H1 (cell line): ENCODE measurements around the gene NOD2. TPM values are rescaled to one million over a fixed set of nuclear protein-coding genes. Genes with fewer than 3 reads are reported as not detected.

ENCODE experiments used
- CTCF ChIA-PET: fragments of 300-600 bp; sonication (Branson Sonifier 250); formaldehyde crosslinking; loops from one replicate; lab custom pipeline; 2021; ENCODE audit not compliant: partially characterized antibody; lab: Charles Lee
- POLR2A ChIA-PET: fragments of 300-600 bp; sonication (Branson Sonifier 250); formaldehyde crosslinking; loops from one replicate; lab custom pipeline; 2021; ENCODE audit warnings: inconsistent platforms; ENCODE audit not compliant: partially characterized antibody; lab: Charles Lee
- DNase-seq, 2 experiments: peaks; one replicate each; pipeline versions ENCODE4 v3.0.0 to v3.0.0-alpha.2; 2010 to 2022; ENCODE audit warnings: low spot score in 2 of 2, low read depth in 1 of 2, mixed read lengths in 1 of 2
- FAIRE-seq: peaks from 2 replicates; lab custom pipeline; 2011; peaks lifted over from hg19 to GRCh38; lab: Jason Lieb, UNC
- H2AFZ ChIP-seq: 2 replicates; pipeline ENCODE4 v1.8.1; 2012; ENCODE audit warnings: low read length, inconsistent platforms
- H2AK5ac ChIP-seq: 2 replicates; pipeline ENCODE4 v1.6.1; 2013; ENCODE audit warnings: low read depth, low read length
- H2BK120ac ChIP-seq: replicated peaks from 2 replicates; pipeline ENCODE3; 2013; ENCODE audit warnings: low read depth, low read length, inconsistent platforms
- H2BK12ac ChIP-seq: 2 replicates; pipeline ENCODE4 v1.6.1; 2013; ENCODE audit warnings: low read depth, low read length
- H2BK15ac ChIP-seq: 2 replicates; pipeline ENCODE4 v1.6.1; 2013; ENCODE audit warnings: low read length
- H2BK20ac ChIP-seq: 2 replicates; pipeline ENCODE4 v1.6.1; 2013; ENCODE audit warnings: low read length
- H2BK5ac ChIP-seq: 2 replicates; pipeline ENCODE4 v1.6.1; 2013; ENCODE audit warnings: low read depth, low read length
- H3K14ac ChIP-seq: 2 replicates; pipeline ENCODE4 v1.6.1; 2013; ENCODE audit warnings: inconsistent platforms; ENCODE audit not compliant: insufficient read length
- H3K18ac ChIP-seq: 2 replicates; pipeline ENCODE4 v1.6.1; 2013; ENCODE audit warnings: low read length; ENCODE audit errors: extremely low read depth
- H3K23ac ChIP-seq: 2 replicates; pipeline ENCODE4 v1.6.1; 2013; ENCODE audit warnings: inconsistent platforms; ENCODE audit not compliant: insufficient read length
- H3K23me2 ChIP-seq: 2 replicates; pipeline ENCODE4 v1.6.1; 2013; ENCODE audit warnings: low read depth, low read length
- H3K27ac ChIP-seq: 2 replicates; pipeline ENCODE4 v1.6.1; 2011; ENCODE audit warnings: low read depth, low read length, inconsistent platforms
- H3K27me3 ChIP-seq, 4 experiments: replicated peaks in 1 of 4; 1 replicate in 1 of 4; 2 replicates in 3 of 4; pipeline versions ENCODE4 v1.6.1 to v1.8.1; 2011 to 2013; ENCODE audit warnings: low read length in 3 of 4, mild to moderate bottlenecking in 3 of 4, inconsistent platforms in 2 of 4, mixed read lengths in 2 of 4, moderate library complexity in 1 of 4; ENCODE audit not compliant: control insufficient read depth in 3 of 4, insufficient read depth in 3 of 4; ENCODE audit errors: extremely low read depth in 1 of 4
- H3K36me3 ChIP-seq, 4 experiments: 2 replicates each; pipeline versions ENCODE4 v1.6.1 to v1.8.1; 2011 to 2013; ENCODE audit warnings: mild to moderate bottlenecking in 4 of 4, low read length in 3 of 4, moderate library complexity in 2 of 4, control low read depth in 1 of 4, inconsistent platforms in 1 of 4; ENCODE audit not compliant: insufficient read depth in 4 of 4, control insufficient read depth in 2 of 4
- H3K4ac ChIP-seq: replicated peaks from 2 replicates; pipeline ENCODE3; 2013; ENCODE audit warnings: low read length, low read depth, mixed read lengths, inconsistent platforms; ENCODE audit not compliant: insufficient read length
- H3K4me1 ChIP-seq, 4 experiments: replicated peaks in 1 of 4; 1 replicate in 1 of 4; 2 replicates in 3 of 4; pipeline versions ENCODE4 v1.6.1 to v1.8.1; 2011 to 2013; ENCODE audit warnings: low read length in 3 of 4, inconsistent platforms in 2 of 4, mixed read lengths in 1 of 4; ENCODE audit not compliant: insufficient read depth in 4 of 4, control insufficient read depth in 3 of 4
- H3K4me2 ChIP-seq, 2 experiments: 2 replicates each; pipeline versions ENCODE4 v1.6.1 to v1.8.1; 2011 to 2013; ENCODE audit warnings: low read depth in 2 of 2, low read length in 2 of 2, control low read depth in 1 of 2, inconsistent platforms in 1 of 2, mild to moderate bottlenecking in 1 of 2; ENCODE audit not compliant: insufficient read depth in 1 of 2
- H3K4me3 ChIP-seq, 4 experiments: fragments of 200-600, 300-600 bp in 1 of 4; sonication (generic), shearing (Covaris generic), sonication (Bioruptor Twin) in 1 of 4; 2 replicates each; pipeline versions ENCODE4 v1.5.1 to v1.8.1; 2011 to 2016; ENCODE audit warnings: low read length in 4 of 4, low read depth in 3 of 4, control low read depth in 2 of 4, inconsistent platforms in 2 of 4, mild to moderate bottlenecking in 2 of 4, mixed read lengths in 1 of 4, moderate library complexity in 1 of 4; ENCODE audit not compliant: insufficient read depth in 2 of 4; ENCODE audit errors: extremely low read depth in 1 of 4
- H3K56ac ChIP-seq: replicated peaks from 2 replicates; pipeline ENCODE3; 2013; ENCODE audit warnings: low read depth, mild to moderate bottlenecking, mixed read lengths, low read length, inconsistent platforms; ENCODE audit not compliant: insufficient read length
- H3K79me1 ChIP-seq: 2 replicates; pipeline ENCODE4 v1.6.1; 2013; ENCODE audit warnings: low read depth, low read length, control low read depth
- H3K79me2 ChIP-seq, 2 experiments: 2 replicates each; pipeline versions ENCODE4 v1.6.1 to v1.8.1; 2012 to 2013; ENCODE audit warnings: low read length in 2 of 2, mild to moderate bottlenecking in 2 of 2, inconsistent platforms in 1 of 2; ENCODE audit not compliant: insufficient read depth in 2 of 2, control insufficient read depth in 1 of 2
- H3K9ac ChIP-seq, 4 experiments: replicated peaks in 1 of 4; 1 replicate in 1 of 4; 2 replicates in 3 of 4; pipeline versions ENCODE4 v1.6.1 to v1.8.1; 2011 to 2013; ENCODE audit warnings: low read depth in 3 of 4, low read length in 3 of 4, control low read depth in 2 of 4, mild to moderate bottlenecking in 2 of 4, moderate library complexity in 2 of 4, inconsistent platforms in 1 of 4; ENCODE audit errors: extremely low read depth in 1 of 4
- H3K9me3 ChIP-seq, 2 experiments: 2 replicates each; pipeline versions ENCODE4 v1.6.1 to v1.8.1; 2012 to 2013; ENCODE audit warnings: mild to moderate bottlenecking in 2 of 2, moderate library complexity in 2 of 2, control low read depth in 1 of 2, inconsistent platforms in 1 of 2, low read depth in 1 of 2, low read length in 1 of 2, mixed read lengths in 1 of 2; ENCODE audit not compliant: insufficient read depth in 2 of 2
- H4K20me1 ChIP-seq, 2 experiments: replicated peaks in 1 of 2; 2 replicates each; pipeline versions ENCODE3 to v1.8.1; 2011 to 2013; ENCODE audit warnings: inconsistent platforms in 2 of 2, low read length in 2 of 2, mild to moderate bottlenecking in 1 of 2; ENCODE audit not compliant: insufficient read depth in 2 of 2, control insufficient read depth in 1 of 2
- H4K5ac ChIP-seq: 2 replicates; pipeline ENCODE4 v1.6.1; 2013; ENCODE audit warnings: low read length, low read depth, mixed read lengths, inconsistent platforms; ENCODE audit not compliant: insufficient read length
- H4K8ac ChIP-seq: 2 replicates; pipeline ENCODE4 v1.8.0; 2013; ENCODE audit warnings: mild to moderate bottlenecking, moderate library complexity, low read length, inconsistent platforms; ENCODE audit not compliant: insufficient read depth; ENCODE audit errors: extremely low read depth
- H4K91ac ChIP-seq: replicated peaks from 2 replicates; pipeline ENCODE3; 2013; ENCODE audit warnings: low read length, mixed read lengths, inconsistent platforms; ENCODE audit not compliant: insufficient read length
- BACH1 ChIP-seq: IDR thresholded peaks from 2 replicates; pipeline ENCODE4 v1.6.1; 2012; ENCODE audit warnings: low read length, improper control_type of control experiment
- CREB1 ChIP-seq: IDR thresholded peaks from 2 replicates; pipeline ENCODE4 v1.6.1; 2012; ENCODE audit warnings: inconsistent platforms
- EGR1 ChIP-seq: IDR thresholded peaks from 2 replicates; pipeline ENCODE4 v1.6.1; 2011; ENCODE audit warnings: low read depth, low read length, borderline replicate concordance
- JUN ChIP-seq: IDR thresholded peaks from 2 replicates; pipeline ENCODE4 v1.6.1; 2011; ENCODE audit warnings: low read depth, mild to moderate bottlenecking, improper control_type of control experiment, low read length
- JUND ChIP-seq: IDR thresholded peaks from 2 replicates; pipeline ENCODE4 v1.6.1; 2011; ENCODE audit warnings: mild to moderate bottlenecking, improper control_type of control experiment, low read length
- TAF7 ChIP-seq: optimal IDR thresholded peaks from 2 replicates; pipeline ENCODE3; 2011; ENCODE audit warnings: low read depth, mild to moderate bottlenecking, inconsistent platforms, low read length, moderate library complexity, borderline replicate concordance
- YY1 ChIP-seq: IDR thresholded peaks from 2 replicates; pipeline ENCODE4 v1.6.1; 2011; ENCODE audit warnings: low read depth, mild to moderate bottlenecking, low read length
- WGBS, 2 experiments: shearing (Covaris generic) in 1 of 2; methylation state at CpG; one replicate each; pipeline versions ENCODE4 v1.1.6 to v1.1.7; 2013 to 2015; ENCODE audit warnings: low lambda C conversion rate in 2 of 2, mixed read lengths in 2 of 2, inconsistent platforms in 1 of 2, low coverage in 1 of 2, missing lambda C conversion rate in 1 of 2; ENCODE audit not compliant: insufficient replicate concordance in 2 of 2, insufficient coverage in 1 of 2, insufficient read length in 1 of 2; ENCODE audit errors: extremely low coverage in 1 of 2, missing lambda C conversion rate in 1 of 2; 5-methylcytosine and 5-hydroxymethylcytosine counted together
- polyA plus RNA-seq, 7 experiments: library from polyadenylated mRNA; depleted of rRNA in 3 of 7; stranded (reverse) in 5 of 7; unstranded in 2 of 7; fragments of >200 nt in 5 of 7; fragments of 200-250 nt in 2 of 7; gene quantifications; 1 replicate in 5 of 7; 2 replicates in 1 of 7; 4 replicates in 1 of 7; pipeline versions ENCODE4 v1.2.1 to v1.2.3, GENCODE V29; 2011 to 2013; ENCODE audit warnings: missing spikeins in 2 of 7, mixed read lengths in 2 of 7
- total RNA-seq: library from RNA; stranded (reverse); fragmentation: NEBNext Ultra II Directional; extraction: Animal tissue kit (Norgen Biotek cat#: 25700); gene quantifications from 2 replicates; pipeline ENCODE4 v1.2.1, GENCODE V29; 2021
- TF ChIP-seq, protein P1 (sequence below): IDR thresholded peaks from 2 replicates; pipeline ENCODE4 v1.6.1; 2012; ENCODE audit warnings: inconsistent platforms

The NOD2 gene
- total and polyA plus RNA-seq, 2 of the 8 experiments (the other 6 are each of a cell fraction or from before 2014, with no cell fraction given) = 0.37 to 0.42 TPM

DNA sequence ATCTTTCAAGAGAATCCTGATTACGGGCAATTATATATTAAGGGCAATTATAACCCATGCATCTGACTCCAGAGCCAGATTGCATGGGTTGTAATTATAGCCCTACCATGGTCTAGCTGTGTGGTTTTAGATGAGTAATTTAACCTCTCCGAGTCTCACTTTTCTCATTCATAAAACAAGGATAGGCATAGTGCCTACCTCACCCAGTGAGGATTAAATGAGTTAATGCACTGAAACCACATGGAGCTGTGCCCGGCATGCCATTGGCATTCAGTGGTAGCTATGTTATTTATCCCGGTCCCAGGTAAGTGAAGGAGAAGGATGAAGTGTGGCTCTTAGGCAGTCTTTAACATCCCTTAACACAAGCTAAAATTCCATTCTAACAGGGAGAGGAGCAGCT is 18.6 kb upstream of the NOD2 start:
- Histone ChIP-seq H2BK5ac (no peak overlapping the region), H2BK12ac (no peak overlapping the region), H3K79me1 (no peaks in the 10 kb centered on the region), H3K4ac (no peak overlapping the region), H4K20me1 (no peaks in the 10 kb centered on the region), H3K23ac (no peak overlapping the region), H4K5ac (no peak overlapping the region), H3K56ac (no peak overlapping the region), H3K27ac (no peak overlapping the region), H2BK120ac (no peak overlapping the region), H3K18ac (no peak overlapping the region), H3K4me2 (no peak overlapping the region), H2AFZ (no peak overlapping the region), H4K91ac (no peak overlapping the region), H3K4me3 (no peak overlapping the region), H2BK15ac (no peak overlapping the region), H2AK5ac (no peak overlapping the region), H3K9me3 (peaks cover 13 to 20% of the 10 kb centered on the region in 2 experiments), H3K4me1 (no peaks in the 10 kb centered on the region), H3K36me3 (no peaks in the 10 kb centered on the region), H3K23me2 (no peaks in the 10 kb centered on the region; the same call in 1 of the 2 replicates), H3K27me3 (no peaks in the 10 kb centered on the region), H4K8ac (no peak overlapping the region), H3K14ac (no peak overlapping the region), H3K79me2 (no peaks in the 10 kb centered on the region), H3K9ac (no peak overlapping the region), H2BK20ac (no peak overlapping the region)
- ChIA-PET CTCF (interaction anchor here (0.6 to 21.1 kb wide), 9 partner anchors 11 to 1296 kb away, joined by 3 to 279 read pairs (median 5); no protein-coding TSS in a partner anchor), POLR2A (interaction anchor here (0.5 to 2.1 kb wide), 2 partner anchors 10 to 39 kb away, joined by 3 to 6 read pairs; no protein-coding TSS in a partner anchor)
- DNase-seq = no peak
- 90% methylated on average over 4 of the region's 4 CpGs; no CpG with 5 or more reads in 1 of the 2 experiments for WGBS, 2 experiments
- FAIRE-seq = no peak
- no peak for TF ChIP-seq CREB1
- no peak for TF ChIP-seq EGR1
- TF ChIP-seq TAF7 = no peak
- TF ChIP-seq, protein P1, sequence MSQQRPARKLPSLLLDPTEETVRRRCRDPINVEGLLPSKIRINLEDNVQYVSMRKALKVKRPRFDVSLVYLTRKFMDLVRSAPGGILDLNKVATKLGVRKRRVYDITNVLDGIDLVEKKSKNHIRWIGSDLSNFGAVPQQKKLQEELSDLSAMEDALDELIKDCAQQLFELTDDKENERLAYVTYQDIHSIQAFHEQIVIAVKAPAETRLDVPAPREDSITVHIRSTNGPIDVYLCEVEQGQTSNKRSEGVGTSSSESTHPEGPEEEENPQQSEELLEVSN = no peak
- no peak for TF ChIP-seq JUND
- no peak for TF ChIP-seq BACH1
- no peak for TF ChIP-seq JUN
- no peak for TF ChIP-seq YY1
